Caki2 (cell line): ENCODE data around the gene VPS41. TPM values are rescaled to one million over a fixed set of nuclear protein-coding genes. Genes with fewer than 3 reads are reported as not detected.
"Not testable (repeated sequence)": the region's sequence is repeated elsewhere in the genome, so short reads cannot be mapped to it uniquely, and the experiment has no call there.

ENCODE experiments used
- DNase-seq: peaks from one replicate; pipeline ENCODE4 v3.0.0-alpha.2; 2015; ENCODE audit warnings: low read depth
- in situ Hi-C: cut with HindIII; loops from 2 replicates; pipeline ENCODE4 v1.10.0; 2016; ENCODE audit warnings: low sequenced_read_pairs, low pct_unique_long_range_greater_than_20kb, mixed read lengths
- total RNA-seq: library from RNA; depleted of rRNA; stranded (reverse); fragments of >200 nt; shearing (Covaris generic); gene quantifications from 2 replicates; pipeline ENCODE4 v1.2.3, GENCODE V29; 2014; ENCODE audit warnings: low replicate concordance; rRNA removed

VPS41 gene
- 19.1 and 30.3 TPM in 2 replicates for total RNA-seq

DNA sequence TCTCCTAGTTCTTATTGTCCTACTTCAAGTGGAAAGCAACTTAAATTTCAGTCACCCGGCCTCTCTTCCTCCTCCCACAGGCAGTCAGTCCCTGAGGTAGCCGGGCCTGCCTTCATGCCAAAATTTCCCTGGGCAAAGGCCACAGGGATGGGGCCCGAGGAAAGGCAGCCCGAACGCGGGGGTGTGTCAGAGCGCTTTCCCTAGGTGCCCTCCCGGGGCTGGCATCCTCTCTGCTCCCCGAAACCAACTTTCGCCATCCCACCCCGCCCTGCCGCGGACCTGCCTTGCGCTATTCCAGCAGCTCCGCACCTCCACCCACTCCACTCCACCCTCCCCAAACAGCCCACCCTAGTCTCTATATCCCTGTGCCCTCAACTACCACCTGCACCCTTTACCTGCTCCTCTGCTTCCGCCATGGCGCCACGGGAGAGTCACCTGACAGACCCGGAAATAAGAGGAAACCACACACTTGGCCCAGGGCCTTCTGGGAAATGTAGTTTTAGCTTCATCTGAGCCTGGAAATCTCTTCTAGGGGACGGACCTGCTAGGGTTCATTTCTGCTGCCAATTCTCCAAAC lies at the start of gene VPS41:
Gene VPS41, minus strand, starts transcription at position 433 of the 577 bp plus-strand sequence. Its CDS starts 17 bp downstream, at position 416.
- in situ Hi-C loops, result no loop called here

DNA sequence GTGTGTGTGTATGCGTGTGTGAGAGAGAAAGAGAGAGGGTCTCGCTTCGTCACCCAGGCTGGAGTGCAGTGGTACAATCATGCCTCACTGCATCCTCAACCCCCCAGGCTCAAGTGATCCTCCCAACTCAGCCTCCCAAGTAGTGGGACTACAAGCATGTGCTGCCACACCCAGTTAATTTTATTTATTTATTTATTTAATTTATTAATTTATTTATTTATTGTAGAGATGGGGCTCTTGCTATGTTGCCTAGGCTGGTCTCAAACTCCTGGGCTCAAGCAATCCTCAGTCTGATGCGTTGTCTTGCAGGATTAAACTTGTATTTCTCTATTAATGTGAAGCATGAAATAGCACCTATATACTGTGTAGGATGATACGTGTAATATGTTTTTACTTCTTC lies 46.9 kb upstream of the VPS41 start:
- in situ Hi-C loops, result no loop called here
- no peak for DNase-seq

More for the DNA sequence above, at the start of gene VPS41:
- peak; percentile 70 for DNase-seq

GRCh38 chr7:38953971-38954370 lies 45.0 kb upstream of the VPS41 start:
- in situ Hi-C loops, result no loop called here
- DNase-seq, result no peak

DNA sequence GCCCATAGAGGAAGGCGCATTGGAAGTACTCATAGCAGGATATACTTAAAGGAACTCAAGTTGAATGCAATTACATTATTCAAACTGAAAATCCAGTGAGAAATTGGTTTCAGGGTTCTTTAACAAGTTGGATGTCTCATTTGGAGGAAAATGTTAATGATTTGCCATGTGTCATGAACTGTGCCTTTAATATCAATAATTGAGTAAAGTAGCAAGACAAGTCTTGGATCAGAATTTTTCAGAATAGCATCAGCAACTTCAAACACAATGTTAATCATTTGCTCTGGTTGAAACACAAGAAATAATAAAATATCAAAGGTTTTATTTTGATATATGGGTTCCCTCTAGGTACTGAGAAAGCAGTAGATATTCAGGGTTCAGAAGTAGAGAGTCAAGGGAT lies 44.2 kb upstream of the VPS41 start:
- no peak for DNase-seq
- in situ Hi-C loops, result no loop called here

DNA sequence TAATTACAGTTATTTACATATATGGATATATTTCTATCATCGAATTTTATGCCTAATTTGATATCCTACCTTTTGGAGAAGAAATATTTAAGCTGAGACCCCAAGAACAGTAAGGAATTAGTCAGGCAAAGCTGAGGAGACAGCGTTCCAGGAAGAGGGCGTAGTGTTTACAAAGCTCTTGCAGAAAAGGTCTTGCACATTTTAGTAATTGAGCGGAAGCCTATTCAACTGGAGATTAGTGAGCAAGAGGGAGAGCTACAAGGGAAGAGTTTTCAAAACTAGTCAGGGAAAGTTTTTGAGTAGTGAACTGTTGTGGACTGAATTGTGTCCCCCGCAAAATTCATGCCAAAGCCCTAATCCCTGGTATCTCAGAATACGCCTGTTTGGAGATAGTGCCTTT lies 42.2 kb upstream of the VPS41 start:
- no peak for DNase-seq
- in situ Hi-C loops, result no loop called here

GRCh38 chr7:38950309-38950708 lies 41.3 kb upstream of the VPS41 start:
- DNase-seq, result peak; percentile 14
- in situ Hi-C loops, result no loop called here

DNA sequence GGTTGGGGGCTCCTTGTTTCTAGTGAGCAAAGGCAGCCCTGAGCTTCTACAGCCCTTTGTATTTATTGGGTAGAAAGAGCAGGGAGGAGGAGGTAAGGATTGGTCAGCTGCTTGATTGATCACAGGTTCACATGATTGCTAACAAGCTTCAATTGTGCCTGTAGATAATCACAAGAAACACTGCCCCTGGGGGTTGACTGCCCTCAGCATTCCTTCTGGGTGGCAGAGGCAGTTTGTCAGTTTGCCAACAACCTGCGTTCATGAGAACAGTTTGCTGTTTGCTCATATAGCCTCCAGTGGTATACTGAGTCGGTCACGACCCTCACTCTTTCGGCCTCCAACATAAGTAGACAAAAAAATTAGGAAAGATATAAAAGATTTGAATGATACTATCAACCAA lies 38.5 kb upstream of the VPS41 start:
- DNase-seq, in situ Hi-C loops: not testable (repeated sequence)

GRCh38 chr7:38942431-38943051 lies 33.5 kb upstream of the VPS41 start:
- no peak for DNase-seq
- in situ Hi-C loops, result no loop called here

GRCh38 chr7:38940774-38941173 lies 31.8 kb upstream of the VPS41 start:
- in situ Hi-C loops, result no loop called here

DNA sequence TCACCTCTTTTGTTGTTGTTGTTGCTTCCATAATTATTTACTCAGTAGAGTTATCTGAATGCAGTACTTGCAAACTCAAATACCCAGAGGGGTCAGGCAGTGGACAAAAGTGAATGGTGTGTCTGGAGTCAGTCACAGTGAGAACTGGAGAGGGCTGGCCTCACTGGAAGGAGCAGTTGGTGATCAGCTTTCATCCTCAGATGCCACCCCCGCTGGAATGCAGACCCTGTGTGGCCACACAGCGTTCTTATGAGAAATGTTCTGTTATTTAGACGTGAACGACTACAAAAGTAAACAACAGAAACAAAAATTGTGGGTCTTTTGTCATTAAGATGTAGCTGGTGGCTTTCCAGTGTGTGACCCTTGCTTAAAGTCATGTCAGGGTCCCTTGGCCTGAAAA lies 29.6 kb upstream of the VPS41 start:
- no peak for DNase-seq
- in situ Hi-C loops, result no loop called here

More at GRCh38 chr7:38940774-38941173, 31.8 kb upstream of the VPS41 start:
- DNase-seq, result no peak

- in situ Hi-C loops, result no loop called here
- no peak for DNase-seq
Observed at GRCh38 chr7:38938001-38938485, 29.1 kb upstream of the VPS41 start.

GRCh38 chr7:38936641-38937040 lies 27.6 kb upstream of the VPS41 start:
- DNase-seq, result peak; percentile 51
- in situ Hi-C loops, result no loop called here

- in situ Hi-C loops, result no loop called here
- DNase-seq, result no peak
Observed at GRCh38 chr7:38934536-38934935, 25.5 kb upstream of the VPS41 start.

DNA sequence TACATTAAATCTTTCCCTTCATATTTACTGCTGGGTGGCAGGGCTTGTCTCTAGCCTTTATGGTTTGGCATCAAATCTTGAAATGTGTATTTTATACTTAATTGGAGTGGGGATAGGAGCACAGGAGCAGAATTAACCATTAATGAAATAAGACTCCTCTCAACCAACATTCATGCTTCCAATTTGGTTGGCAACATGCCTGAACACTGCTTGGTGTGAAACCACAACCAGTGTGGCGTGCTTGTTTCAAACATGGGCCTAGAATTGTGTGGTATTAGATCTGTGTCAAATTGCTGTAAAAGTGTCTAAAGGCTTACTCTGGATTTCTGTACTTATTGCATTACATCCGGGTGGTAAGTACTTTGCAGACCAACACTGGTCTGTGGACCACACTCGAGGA lies 25.1 kb upstream of the VPS41 start:
- in situ Hi-C loops, result no loop called here
- no peak for DNase-seq

DNA sequence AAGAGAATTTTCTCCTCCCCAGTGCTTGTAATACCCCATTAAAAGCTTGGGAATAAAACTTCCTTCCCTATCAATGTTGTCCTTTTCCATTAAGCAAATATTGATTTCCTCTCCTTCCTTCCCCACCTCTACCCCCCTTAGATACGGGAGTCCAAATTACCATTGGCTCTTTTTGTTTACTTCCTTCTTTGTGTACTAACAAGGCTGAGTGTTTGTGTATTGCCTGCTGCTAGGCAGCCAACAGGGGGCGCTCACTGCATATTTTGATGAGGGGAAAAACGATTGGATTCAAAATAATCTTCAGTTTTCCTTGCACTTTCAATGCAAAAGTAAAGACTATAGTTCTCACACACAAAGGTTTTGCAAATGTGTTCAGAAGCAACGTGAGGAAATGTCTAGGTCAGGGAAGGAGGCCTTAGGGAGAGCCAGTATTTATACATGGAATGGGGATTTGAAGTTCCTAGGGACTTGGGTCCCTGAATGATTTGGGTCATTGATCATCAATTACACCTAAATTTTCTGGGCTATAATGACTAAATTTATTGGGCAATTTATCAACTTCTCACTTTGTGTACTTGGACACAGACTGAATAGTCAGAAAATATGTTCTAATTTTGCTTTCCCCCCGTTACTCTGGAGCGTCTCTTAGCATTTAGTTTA lies 23.6 kb upstream of the VPS41 start:
- DNase-seq, result peak; percentile 50
- in situ Hi-C loops, result no loop called here

GRCh38 chr7:38929460-38930171 lies 20.6 kb upstream of the VPS41 start:
- peak; percentile 84 for DNase-seq
- in situ Hi-C loops, result no loop called here

DNA sequence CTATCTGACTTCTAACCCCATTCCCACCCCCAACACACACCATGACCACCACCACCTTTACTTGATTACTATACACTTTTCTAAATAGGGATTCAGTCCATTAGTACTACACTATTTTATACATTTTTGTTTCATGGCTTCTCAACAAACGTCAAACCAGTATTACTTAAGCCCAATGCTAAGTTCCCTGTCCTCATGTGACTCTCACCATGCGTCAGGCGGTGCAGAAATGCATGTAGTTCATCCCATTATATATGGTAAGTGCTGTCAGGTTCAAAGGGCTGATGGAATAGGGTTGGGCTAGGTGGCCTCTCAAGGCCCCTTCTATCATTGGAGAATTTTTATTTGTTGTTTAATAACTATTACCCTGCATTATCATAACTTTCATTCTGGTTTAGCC lies 19.5 kb upstream of the VPS41 start:
- DNase-seq, result no peak
- in situ Hi-C loops, result no loop called here

GRCh38 chr7:38927751-38928150 lies 18.8 kb upstream of the VPS41 start:
- DNase-seq, result no peak
- in situ Hi-C loops, result no loop called here

- no peak for DNase-seq
- in situ Hi-C loops, result no loop called here
Observed at GRCh38 chr7:38920731-38921130, 11.7 kb upstream of the VPS41 start.
